NCI-H774 (cell line): ENCODE data around the gene BAHCC1.
"Not testable (repeated sequence)": the region's sequence is repeated elsewhere in the genome, so short reads cannot be mapped to it uniquely, and the experiment has no call there.

Experiments used
- DNase-seq: peaks from one replicate; lab custom pipeline; 2025; lab: John Stamatoyannopoulos, UW

BAHCC1 gene

GRCh38 chr17:81413497-81414135 is 18.4 kb downstream of the BAHCC1 start:
- DNase-seq, result no peak

DNA sequence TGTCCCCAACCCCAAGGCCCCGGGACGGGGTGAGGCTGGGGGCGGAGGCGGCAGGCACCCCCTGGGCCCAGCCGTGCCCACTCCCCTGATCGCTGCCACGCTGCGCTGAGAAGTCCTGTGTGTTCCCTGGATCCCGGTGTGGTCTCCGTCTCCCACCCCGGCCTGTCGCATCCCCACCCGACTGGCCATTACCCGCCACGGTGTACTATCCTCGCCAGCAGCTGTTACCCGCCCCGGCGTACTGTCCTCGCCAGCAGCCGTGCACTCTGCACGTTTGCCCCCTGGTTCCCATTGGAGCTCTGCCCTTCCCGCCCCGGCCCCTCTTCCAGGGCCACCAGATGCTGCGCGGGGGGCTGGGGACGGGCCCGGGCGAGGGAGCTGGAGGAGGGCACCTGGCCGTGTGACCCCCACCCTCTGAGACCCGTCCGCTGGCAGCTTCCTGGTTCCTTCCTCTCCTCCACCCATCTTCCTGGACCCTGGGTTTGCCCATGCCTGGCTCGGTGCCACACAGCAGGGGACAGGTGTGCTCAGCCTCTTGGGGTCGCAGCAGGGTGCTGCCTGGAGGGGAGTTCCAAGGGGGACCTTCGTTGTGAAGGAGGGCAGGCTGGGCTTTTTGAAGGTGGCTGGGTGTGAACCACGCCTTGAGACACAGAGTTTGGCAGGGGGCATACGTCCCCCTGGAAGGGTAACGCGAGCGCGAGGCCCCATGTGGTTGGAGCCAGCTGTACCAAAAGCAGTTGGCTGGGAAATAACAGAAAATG is 19.7 kb downstream of the BAHCC1 start:
- DNase-seq, result no peak

- no peak for DNase-seq
Observed at GRCh38 chr17:81415681-81416080, 20.4 kb downstream of the BAHCC1 start.

- DNase-seq, result peak; percentile 89
Observed at GRCh38 chr17:81416612-81417011, 21.4 kb downstream of the BAHCC1 start.

GRCh38 chr17:81417049-81417878 is 22.0 kb downstream of the BAHCC1 start:
- no peak for DNase-seq

GRCh38 chr17:81417879-81418709 is 22.8 kb downstream of the BAHCC1 start:
- no peak for DNase-seq

GRCh38 chr17:81418710-81419318 is 23.6 kb downstream of the BAHCC1 start:
- DNase-seq, result no peak

DNA sequence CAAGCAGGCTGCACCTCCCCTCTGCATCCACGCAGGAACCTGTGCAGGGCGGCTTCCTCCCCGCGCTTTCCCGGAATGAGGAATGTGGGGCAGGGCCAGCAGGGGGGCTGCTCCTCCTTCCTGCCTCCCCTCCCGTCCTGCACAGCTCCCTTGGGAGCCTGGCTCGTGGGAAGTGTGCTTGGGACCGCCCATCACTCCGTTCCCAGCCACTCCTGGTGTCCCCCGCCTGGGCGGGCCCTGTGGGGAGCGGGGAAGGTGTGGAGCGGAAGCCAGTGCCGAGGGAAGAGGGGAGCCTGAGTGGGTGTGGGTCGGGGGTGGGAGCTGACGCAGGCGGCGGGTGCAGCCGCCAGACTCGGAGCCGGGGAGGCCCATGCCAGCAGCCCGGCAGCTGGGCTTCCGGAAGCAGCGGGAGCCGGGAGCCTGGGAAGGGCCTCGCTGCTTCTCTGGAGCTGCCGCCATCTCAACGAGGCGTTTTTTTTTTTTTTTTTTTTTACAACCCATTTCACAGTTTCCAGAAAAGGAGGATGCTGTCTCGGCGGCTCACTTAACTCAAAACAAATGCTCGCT is 24.1 kb downstream of the BAHCC1 start:
- peak; percentile 87 for DNase-seq

DNA sequence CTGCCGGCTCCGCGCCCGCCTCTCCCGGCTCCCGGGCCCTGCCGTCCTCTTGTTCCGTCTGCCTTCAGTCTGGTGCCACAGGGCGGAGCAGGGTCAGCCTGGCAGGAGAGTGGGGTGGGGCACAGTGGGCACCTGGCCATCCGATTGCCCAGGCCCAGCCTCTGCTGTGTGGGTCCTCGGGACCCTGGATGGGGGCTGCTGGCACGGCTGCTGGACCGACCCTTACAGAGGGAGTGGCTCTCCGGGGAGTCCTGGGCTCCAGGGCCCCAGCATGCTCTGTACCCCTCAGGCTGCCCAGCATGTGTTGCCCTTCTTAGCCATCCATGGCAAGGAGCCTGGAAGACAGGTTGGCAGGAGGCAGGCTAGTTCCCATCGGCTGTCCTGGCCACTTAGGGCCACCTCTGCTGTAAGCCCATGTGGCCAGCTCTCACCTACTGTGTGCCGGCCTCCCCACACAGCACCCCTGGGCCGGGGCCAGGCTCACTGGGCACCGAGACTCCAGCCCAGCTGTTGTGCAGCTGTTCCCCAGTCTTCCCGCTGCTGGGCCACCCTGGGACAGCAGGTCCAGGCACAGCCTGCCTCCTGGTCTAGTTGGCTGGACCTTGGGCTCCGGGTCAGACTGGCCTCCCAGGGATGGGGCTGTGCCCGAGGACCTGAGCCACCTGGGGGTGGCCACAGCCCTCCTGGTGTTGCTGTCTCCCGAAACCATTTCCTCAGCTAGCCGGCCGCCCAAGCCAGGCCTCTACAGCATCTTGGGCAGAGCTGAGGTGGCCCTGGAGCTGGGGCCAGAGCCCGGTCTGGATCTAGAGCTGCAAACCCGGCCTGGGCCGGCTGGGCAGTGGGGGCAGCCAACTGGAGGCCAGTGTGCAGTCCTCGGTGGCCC is 24.9 kb downstream of the BAHCC1 start:
- DNase-seq, result no peak

- no peak for DNase-seq
Observed at GRCh38 chr17:81420769-81421462, 25.7 kb downstream of the BAHCC1 start.

DNA sequence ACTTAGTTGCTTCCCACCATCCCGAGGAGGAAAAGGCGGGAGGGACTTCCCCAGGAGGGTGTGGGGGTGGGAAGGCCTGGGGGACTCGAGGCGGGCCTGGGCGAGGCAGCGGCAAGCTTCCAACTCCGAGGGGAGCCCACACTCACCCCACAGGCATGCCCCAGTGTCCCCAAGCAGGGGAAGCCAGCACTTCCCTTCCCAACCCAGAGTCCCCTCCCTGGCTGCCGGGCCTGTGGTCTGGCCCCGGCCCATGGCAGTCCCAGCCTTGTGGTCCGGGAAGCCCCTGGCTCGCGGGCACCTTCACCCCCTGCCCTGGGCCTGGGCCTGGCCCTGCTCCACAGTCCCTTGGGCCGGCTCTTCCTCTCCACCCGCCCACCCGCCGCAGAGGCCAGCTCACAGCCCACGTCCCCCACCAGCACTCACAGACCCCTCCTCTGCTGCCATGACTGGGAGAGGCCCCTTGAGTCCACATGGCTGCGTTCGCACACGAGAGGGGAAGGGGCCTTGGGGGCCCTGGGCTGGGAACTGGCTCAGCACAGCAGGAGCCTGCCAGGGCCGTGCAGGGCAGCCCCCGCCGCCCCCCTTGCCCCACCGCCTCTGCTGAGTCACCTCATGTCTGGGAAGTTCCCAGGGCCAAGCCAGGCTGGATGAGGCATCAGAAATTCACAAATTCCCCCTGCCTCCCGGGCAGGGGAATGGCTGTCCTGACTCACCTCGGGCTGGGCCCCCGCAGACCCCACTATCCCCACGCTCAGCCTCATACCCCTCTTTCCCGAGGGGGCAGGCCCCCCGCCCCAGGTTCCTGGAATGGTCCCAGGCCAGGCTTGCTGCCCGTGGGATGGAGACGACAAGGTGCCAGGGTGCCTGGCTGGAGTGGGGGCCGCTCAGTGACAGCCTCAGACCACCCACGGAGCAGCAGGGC is 27.8 kb downstream of the BAHCC1 start:
- no peak for DNase-seq

GRCh38 chr17:81423698-81424071 is 28.4 kb downstream of the BAHCC1 start:
- no peak for DNase-seq

DNA sequence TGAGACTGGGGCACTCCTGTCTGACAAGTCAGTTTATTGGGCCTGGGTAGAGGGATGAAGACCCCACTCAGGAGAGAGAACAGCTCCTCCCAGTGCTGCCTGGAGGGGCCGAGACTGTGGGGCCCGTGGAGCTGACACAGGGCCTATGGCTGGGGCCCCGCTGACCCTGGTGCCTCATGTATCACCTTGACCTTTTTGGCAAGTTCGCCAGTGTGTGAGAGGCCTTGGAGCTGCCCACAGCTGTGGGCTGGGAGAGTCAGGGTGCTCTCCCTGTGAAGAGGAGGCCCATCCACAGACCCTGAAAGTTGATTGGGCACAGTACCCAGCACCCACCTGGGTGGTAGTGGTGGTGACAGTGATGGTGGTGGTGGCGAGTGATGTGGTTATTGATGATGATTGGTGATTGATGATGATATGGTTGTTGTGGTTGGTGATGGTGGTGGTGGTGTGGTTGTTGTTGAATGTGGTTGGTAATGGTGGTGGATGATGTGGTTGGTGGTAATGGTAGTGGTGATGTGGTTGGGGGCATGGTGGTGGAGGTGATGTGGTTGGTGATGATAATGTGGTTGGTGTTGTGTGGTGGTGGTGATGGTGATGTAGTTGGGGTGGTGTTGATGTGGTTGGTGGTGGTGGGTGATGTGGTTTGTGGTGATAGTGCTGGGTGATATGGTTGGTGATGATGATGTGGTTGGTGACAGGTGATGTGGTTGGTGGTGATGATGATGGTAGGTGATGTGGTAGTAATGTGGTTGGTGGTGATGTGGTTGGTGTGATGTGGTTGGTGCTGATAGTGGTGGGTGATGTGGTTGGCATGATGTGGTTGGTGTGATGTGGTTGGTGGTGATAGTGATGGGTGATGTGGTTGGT is 29.1 kb downstream of the BAHCC1 start:
- DNase-seq, result no peak

- DNase-seq, result not testable (repeated sequence)
Observed at GRCh38 chr17:81425041-81425440, 29.8 kb downstream of the BAHCC1 start.

DNA sequence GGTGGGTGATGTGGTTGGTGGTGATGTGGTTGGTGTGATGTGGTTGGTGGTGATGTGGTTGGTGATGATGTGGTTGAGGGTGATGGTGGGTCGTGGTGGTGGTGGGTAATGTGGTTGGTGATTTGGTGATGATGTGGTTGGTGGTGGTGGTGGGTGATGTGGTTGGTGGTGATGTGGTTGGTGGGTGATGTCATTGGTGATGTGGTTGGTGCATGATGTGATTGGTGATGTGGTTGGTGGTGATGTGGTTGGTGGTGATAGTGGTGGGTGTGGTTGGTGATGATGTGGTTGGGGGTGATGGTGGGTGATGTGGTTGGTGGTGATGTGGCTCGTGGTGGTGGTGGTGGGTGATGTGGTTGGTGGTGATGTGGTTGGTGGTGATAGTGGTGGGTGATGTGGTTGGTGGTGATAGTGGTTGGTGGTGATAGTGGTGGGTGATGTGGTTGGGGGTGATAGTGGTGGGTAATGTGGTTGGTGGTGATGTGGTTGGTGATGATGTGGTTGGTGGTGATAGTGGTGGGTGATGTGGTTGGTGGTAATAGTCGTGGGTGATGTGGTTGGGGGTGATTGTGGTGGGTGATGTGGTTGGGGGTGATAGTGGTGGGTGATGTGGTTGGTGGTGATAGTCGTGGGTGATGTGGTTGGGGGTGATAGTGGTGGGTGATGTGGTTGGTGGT is 30.6 kb downstream of the BAHCC1 start:
- DNase-seq, result not testable (repeated sequence)

GRCh38 chr17:81426393-81427172 is 31.3 kb downstream of the BAHCC1 start:
- DNase-seq, result no peak
